Measurements from ENCODE around the gene CDK2AP2.

DNA sequence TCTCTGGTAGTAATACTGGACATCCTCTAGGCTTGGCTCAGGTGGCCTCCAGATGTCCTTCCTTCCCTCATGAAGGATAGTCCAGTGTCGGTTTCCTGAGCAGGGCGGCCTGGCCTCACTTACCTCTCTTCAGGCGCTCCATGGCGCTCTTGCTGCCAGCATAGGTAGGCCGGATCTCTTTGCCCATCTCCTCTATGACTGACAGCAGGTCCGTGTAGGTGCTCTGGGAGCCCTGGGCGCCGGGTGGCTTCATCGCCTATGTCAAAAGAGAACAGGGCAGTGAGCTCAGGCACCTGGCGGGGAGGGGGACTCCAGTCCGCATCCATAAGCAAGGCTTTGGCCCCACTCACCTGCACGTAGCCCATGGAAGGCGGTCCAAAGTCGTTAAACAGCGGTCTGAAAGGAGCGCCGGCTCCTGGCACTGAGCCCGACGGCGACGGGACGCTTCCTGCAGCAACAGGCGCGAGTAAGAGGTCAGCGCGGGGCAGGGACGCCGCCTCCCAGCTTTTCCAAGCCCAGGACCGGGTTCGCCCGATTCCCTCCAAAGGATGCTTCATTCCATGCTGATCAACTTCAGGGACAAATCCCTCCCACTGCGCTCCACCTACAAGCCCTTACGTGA, 609 bp downstream of the CDK2AP2 start:
- TF ChIP-seq EZH2phosphoT487 (IDR thresholded peaks at IDR 0.05; ENCODE audit: insufficient read depth, low read depth) (no peak), EZH2 (IDR thresholded peaks at IDR 0.05; ENCODE audit: insufficient read depth, poor library complexity, severe bottlenecking) (no peak)

All from GM23248 (cell line).